HG03039 (cell line): ENCODE results near the gene B9D2.
"Not testable (repeated sequence)": the region's sequence is repeated elsewhere in the genome, so short reads cannot be mapped to it uniquely, and the experiment has no call there.

Experiments used
- ATAC-seq: cut with Tn5 transposase; IDR thresholded peaks from one replicate; pipeline ENCODE4 v1.9.1; 2021; ENCODE audit warnings: mild to moderate bottlenecking, moderate library complexity; ENCODE audit not compliant: unreplicated experiment

The B9D2 gene

DNA sequence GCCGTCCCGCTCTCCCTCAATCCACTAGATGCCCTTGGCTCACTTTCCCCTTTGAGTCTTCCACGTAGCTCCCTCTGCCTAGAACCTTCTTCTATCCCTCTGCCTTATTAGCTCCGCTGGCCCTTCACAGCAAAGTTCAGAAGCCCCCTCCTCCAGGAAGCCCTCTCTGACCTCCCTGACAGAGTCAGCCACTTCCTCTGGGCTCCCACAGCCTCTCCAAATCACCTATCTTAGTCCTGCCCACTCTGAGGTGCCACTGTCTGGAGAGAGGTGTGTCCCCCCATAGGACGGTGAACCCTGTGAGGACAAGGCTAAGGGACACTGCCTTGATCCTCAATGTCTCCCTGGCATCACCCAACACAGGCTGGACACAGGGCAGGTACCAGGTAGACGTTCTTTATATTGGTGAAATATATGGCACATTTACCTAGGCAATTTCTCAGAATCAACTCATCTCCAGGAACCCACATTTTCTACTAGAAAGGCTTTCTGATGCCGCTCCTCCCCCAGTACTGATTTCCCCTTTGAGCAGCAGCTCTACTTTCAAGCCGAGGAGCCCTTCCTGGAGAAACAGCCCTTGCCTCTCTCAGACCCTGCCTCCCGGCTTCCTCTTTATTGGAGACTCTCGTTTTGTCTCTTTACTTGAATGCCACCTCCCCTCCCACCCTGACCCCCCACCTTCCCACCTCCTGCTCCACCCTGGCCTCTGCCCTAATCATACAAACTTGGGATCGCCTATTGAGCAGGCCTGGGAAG, 6.8 kb downstream of the B9D2 start:
- ATAC-seq = no peak

DNA sequence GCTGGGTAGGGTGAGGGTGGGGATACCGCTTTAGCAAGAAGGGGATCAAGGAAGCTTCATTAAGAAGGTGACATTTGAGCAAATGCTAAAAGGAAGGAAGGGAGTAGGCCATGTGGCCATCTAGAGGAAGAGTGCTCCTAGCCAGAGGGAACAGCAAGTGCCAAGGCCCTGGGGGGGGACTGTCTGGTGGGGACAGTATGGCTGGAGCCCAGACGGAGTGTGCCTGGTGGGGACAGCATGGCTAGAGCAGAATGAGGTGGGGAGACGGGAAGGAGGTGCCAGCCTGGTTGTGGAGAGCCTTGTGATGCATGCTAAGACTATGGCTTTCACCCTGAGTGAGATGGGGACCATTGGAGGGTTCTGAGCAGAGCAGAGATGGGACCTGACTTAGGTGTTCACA, 8.1 kb downstream of the B9D2 start:
- ATAC-seq = no peak

DNA sequence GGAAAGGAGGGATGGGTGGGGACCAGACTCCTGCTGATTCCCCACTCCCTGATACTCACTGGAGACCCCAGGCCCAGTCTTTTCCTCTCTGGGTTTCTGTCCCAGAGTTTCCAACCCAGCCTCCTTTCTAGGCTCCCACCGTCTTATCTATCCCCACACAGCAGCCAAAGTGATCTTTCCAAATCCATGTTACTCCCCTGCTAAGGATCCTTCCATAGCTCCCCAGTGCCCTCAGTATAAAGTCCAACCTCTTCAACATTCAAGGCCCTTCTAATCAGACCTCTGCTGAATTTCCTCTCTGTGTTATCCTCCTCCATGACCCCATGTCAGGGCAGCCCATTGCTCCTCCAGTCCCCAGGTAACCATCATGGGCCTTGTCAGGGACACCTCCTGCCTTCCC, 8.9 kb downstream of the B9D2 start:
- no peak for ATAC-seq

DNA sequence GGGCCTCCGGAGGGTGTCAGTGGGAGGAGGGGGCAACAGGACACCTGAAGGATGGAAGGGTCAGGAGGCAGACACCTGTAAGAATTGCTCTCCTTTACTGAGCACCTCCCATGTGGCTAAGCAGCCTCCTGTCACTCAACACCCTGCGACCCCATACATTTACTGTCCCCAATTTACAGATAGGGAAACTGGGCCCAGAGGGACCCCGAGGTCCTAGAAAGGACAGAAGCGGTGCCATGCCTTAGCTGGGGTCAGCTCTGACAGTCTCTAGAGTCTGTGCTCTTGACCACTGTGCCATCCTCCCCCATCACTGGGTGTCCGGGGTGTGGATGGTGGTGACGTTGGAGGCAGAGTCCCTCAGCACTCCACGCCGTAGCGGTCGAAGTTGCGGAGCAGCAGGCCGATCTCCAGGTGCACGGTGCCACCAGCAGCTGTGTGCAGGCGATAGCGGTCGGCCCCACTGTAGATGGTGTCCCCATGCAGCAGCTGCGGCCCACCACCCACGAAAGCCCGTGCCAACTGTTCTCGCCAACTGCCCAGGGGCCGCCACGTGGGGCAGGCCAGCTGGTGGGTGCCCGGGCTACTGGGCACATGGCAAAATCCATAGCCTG, 9.5 kb downstream of the B9D2 start:
- no peak for ATAC-seq

DNA sequence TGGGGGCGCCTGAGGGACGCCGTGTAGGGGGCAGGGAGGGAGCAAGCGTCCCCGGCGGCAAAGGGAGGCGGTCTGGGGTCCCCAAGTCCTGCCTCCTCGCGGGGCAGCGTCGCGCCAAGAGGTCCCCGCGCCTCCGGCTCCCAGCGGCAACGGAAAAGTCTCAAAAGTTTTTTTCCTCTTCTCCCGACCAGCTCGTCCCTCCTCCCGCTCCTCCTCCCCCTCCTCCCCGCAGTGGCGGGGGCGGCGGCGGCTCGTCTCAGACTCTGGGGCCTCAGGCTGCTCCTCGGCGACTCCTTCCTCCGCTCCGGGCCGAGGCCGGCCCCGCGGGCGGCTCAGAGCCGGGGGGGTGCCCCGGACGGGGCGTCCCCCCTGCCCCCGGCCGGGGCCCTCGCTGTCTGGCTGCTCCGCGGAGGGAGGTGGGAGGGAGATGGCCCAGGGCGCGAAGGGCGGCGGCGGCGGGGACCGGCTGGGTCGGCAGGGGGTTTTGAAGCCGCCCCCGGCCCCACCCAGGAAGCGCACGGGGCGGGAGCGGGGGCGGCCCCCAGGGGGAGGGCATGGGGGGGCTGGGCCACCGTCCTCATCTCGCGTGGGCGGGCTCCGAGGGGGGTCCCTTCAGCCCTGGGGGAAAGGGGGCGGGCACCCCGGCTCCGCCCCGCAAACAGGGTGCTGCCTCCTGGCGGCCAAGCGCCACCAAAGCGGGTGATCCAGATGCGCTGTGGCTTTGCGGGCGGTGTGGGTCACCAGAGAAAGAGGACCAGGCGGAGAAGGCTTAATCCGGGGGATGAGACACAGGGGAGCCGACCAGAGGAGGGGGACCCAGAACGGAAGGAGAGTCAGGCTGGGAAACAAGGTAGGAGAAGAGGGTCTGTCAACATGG, 10.2 kb downstream of the B9D2 start, which contains the start of gene TGFB1:
TGFB1 (minus strand) TSS at position 457 of the 877 bp plus-strand sequence. CDS start 878 bp downstream, outside the sequence.
- ATAC-seq = peak; percentile 46

DNA sequence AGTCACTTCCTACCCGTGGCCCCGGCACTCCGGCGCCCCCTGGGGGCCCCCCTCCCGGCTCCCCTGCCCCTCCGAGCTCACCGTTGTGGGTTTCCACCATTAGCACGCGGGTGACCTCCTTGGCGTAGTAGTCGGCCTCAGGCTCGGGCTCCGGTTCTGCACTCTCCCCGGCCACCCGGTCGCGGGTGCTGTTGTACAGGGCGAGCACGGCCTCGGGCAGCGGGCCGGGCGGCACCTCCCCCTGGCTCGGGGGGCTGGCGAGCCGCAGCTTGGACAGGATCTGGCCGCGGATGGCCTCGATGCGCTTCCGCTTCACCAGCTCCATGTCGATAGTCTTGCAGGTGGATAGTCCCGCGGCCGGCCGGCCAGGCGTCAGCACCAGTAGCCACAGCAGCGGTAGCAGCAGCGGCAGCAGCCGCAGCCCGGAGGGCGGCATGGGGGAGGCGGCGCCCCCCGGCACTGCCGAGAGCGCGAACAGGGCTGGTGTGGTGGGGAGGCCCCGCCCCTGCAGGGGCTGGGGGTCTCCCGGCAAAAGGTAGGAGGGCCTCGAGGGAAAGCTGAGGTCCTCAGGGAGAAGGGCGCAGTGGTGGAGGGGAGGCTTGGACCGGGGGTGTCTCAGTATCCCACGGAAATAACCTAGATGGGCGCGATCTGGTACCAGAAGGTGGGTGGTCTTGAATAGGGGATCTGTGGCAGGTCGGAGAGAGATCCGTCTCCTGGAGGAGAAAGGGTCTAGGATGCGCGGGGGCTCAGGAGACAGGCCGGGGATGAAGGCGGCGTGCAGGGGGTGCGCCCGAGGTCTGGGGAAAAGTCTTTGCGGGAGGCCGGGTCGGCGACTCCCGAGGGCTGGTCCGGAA, 11.1 kb downstream of the B9D2 start:
- no peak for ATAC-seq

DNA sequence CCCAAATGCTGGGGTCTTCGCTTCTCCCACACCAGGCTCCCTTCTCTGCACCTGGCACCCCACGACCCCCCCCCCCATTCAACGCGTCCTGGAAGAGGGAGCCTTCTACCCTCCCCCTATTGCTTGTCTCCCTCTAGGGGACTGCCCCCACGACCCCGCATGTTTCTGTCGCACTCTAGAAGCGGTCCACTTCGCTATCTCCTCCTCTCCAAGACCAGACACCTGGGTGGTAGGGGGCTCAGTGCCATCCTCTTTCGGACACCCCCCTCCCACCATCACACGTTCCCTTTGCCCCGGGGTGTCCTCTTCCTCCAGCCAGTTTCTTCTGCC, 11.7 kb downstream of the B9D2 start:
- no peak for ATAC-seq

DNA sequence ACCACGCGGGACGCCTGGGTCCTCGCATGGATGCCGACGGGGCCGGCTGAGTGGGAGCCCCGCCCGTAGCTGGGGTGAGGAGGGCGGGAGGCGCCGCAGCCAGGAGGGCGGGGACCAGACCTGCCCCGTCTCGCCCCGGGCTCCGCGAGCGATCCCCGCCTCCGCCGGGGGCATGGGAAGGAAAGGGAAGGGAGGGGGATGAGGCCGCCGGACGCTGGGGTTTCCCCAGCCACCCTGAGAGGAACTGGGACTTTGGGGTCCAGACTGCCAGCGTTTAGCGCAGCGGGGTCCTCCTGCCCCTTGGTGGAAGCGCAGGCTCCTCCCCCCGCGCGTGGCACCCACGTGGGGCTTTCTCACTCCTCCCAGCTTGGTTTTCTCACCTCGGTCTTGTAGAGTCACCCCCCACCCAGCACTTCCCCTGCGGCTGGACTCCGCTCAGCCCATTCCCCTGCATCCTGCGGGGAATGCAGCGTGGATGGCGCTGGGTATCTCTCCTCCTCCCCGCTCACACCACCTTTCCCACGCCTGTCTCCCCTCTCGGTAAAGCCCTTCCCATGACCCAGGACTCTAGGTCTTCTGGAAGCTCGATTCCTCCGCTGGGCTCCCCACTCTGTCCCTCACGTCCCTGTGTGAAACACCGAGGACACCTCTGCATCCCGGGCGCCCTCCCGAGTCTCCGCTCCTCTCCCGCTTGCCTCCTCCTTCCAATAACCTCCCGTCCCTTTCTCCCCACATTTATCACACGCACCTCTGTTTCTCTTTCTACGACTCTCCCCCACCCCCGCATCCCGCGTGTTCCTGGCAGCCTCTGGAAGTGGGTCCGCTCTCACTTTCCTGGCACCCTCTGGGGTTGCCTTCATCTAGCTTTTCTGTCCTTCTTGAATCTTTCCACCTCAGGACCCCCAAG, 12.4 kb downstream of the B9D2 start:
- no peak for ATAC-seq

DNA sequence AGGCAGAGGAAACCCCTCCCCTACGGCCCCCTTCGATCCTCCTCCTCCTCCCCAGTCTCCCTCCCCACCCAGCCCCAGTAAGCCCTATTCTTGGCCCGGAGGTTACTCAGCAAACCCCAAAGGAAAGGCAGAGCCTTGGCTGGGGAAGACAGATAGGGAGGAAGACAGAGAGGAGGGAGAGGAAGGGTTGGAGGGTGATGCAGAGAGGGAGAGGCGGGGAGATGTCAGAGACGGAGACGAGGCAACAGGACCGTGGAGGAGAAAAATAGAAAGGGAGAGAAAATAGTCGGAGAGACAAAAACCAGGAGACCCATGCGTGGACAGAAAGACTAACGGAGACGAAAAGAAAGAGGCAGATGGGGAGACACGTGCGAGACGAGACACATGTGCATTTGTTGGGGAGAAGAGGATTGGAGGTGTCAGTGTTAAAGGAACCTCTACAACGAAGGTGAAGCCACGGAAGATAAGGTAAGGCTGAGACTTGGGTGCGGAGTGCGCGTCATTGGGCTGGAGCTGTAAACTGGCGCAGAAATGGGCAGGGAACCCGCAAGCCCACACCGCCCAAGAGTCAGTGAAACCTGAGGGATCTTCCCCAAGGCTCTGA, 13.1 kb downstream of the B9D2 start:
- no peak for ATAC-seq

DNA sequence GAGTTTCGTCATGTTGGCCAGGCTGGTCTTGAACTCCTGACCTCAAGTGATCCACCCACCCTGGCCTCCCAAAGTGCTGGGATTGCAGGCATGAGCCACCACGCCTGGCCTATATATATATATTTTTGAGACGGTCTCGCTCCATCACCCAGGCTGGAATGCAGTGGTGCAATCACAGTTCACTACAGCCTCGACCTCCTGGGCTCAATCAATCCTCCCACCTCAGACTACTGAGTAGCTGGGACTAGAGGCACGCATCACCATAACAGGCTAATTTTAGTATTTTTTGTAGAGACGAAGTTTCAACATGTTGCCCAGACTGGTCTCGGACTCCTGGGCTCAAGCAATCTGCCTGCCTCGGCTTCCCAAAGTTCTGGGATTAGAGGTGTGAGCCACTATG, 17.0 kb downstream of the B9D2 start:
- ATAC-seq = not testable (repeated sequence)

DNA sequence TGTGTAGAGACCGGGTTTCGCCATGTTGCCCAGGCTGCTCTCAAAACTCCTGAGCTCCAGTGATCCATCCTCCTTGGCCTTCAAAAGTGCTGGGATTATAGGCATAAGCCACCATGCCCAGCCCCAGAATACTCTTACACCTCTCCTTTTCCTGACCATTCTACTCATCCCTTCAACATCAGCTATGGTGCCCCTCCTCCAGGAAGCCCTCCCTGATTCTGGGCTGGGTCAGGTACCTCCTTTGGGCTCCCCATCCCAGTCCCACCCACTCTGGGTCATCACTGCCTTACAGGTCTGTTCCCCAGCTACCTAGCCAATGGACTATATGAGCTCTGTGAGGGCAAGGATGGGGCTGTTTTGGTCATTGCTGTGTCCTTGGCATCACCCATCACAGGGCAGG, 19.8 kb downstream of the B9D2 start:
- no peak for ATAC-seq

DNA sequence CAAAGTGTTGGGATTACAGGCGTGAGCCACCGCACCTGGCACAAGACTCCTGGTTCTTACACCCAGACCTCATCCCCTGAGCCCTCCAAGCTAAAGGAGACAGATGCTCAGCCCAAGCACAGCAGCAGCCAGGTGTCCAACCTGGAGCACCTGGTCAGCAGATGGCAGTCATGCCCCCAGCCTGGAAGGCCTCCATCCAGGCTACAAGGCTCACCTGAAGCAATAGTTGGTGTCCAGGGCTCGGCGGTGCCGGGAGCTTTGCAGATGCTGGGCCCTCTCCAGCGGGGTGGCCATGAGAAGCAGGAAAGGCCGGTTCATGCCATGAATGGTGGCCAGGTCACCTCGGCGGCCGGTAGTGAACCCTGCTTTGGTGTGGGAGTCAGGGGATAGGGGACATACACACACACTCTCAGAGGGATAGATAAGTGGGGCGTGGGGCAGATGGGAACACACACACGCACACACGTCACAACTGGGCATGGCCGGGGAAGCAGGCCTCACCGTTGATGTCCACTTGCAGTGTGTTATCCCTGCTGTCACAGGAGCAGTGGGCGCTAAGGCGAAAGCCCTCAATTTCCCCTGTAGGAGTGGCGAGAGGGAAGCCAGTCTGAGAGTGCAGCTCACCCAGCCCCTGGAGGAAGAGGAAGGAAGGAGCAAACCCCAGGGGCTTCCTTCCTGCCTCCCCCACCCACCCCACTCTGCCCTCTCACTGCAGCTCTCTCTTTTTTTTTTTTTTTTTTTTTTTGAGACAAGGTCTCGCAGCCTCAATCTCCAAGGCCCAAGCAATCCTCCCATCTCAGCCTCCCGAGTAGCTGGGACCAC, 22.1 kb downstream of the B9D2 start:
- no peak for ATAC-seq

DNA sequence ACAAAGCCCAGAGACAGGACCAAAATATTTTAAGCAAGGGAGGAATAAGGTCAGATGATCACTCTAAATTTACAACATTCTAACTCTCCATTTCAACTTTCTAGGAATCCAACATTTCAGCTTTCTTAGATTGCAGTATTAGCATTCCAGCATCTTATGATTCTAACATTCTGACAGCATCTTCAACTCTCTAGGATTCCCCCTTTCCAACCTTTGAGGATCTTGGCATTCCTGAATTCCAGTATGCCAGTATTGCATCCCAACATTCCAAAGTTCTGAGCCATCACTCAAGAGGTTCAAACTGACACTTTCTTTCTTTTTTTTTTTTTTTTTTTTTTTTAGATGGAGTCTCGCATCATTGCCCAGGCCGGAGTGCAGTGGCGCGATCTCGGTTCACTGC, 24.0 kb downstream of the B9D2 start:
- no peak for ATAC-seq

DNA sequence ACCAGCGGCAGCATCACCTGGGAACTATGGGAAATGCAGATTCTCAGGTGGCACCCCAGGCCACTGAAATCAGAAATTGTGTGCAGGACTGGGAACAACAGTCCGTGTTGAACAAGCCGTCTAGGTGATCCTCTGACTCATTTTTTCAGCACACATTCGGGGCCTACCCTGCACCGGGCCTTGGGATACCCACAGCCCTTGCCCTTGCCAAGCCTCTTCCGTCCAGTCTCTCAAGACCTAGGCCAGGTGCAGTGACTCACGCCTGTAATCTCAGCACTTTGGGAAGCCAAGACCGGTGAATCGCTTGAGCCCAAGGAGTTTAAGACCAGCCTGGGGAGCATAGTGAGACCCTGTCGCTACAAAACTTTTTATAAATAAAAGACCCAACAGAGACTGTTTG, 28.5 kb downstream of the B9D2 start:
- ATAC-seq = no peak

DNA sequence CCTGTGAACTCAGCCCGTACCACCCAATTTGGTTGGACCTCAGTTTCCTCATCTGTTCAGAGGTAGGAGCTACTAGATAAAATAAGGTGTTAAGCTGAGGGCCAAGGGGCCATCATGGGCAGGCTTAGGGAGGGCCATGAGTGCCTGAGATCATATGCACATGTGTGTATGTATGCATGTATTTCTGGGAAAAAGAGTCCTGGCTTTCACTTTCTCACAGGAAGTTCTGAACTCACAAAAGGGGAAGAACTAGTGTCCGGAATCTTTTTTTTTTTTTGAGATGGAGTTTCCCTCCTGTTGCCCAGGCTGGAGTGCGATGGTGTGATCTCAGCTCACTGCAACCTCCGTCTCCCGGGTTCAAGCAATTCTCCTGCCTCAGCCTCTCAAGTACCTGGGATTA, 29.2 kb downstream of the B9D2 start:
- ATAC-seq = no peak

DNA sequence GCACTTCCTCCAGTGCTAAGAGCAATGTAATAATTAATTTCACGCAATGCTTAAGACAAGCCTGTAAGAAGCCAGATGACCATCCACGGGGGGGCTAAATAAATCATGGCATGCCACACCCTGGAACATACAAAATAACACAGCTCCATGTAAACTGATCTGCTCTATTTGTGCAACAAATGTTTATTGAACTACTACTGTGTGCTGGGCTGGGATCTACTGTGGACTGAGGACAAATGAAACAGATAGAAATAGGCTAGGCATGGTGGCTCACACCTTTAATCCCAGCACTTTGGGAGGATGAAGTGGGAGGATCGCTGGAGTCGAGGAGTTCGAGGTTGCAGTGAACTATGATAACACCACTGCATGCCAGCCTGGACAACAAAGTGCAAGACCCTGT, 31.5 kb downstream of the B9D2 start:
- ATAC-seq = no peak

DNA sequence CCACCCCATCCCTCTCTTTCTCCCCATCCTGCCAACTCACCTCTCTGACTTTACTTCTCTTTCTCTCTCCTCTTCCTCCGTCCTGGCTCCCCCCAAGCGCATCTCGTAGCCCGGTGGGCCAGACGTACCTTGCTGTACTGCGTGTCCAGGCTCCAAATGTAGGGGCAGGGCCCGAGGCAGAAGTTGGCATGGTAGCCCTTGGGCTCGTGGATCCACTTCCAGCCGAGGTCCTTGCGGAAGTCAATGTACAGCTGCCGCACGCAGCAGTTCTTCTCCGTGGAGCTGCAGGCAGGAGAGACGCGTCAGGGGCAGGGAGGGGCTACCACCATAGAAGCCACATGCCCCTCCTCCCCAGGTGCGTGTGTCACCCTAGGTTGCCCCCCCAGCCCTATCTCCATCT, 31.9 kb downstream of the B9D2 start:
- ATAC-seq = no peak

DNA sequence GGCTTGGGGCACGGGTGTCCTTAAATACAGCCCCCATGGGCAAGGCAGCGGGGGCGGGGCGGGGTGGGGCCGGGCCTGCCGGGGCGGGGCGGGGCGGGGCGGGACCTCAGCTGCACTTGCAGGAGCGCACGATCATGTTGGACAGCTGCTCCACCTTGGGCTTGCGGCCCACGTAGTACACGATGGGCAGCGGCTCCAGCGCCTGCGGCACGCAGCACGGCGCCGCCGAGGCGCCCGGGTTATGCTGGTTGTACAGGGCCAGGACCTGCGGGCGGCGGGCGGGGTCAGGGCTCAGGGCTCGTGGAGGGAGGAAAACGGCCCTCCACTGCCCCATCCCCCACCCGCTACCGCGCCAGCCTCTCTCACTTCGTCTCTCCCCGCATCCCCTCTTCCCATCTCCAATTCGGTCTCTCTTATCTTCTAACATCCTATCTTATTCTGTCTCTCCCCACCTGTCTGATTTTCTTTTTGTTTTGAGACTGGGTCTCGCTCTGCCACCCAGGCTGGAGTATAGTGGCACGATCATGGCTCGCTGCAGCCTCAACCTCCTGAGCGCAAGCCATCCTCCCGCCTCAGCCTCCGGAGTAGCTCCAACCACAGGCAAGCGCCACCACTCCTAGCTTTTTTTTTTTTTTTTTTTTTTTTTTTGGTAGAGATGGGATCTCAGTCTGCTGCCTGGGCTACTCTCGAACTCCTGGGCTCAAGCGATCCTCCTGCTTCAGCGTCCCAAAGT, 32.8 kb downstream of the B9D2 start:
- no peak for ATAC-seq
